Stimulated activated CD8-positive, alpha-beta memory T cell treated with anti-CD3 and anti-CD28 coated beads, Interleukin-12 subunit alpha, Interleukin-12 subunit beta, amount 100 ng/mL, for 1 hour (primary cell): Measurements from ENCODE around the gene ZSWIM3.
"Not testable (repeated sequence)": the region's sequence is repeated elsewhere in the genome, so short reads cannot be mapped to it uniquely, and the experiment has no call there.

Source experiments
- DNase-seq: peaks from one replicate; pipeline ENCODE4 v3.0.0-alpha.2; 2020; ENCODE audit warnings: low read depth

ZSWIM3 gene

DNA sequence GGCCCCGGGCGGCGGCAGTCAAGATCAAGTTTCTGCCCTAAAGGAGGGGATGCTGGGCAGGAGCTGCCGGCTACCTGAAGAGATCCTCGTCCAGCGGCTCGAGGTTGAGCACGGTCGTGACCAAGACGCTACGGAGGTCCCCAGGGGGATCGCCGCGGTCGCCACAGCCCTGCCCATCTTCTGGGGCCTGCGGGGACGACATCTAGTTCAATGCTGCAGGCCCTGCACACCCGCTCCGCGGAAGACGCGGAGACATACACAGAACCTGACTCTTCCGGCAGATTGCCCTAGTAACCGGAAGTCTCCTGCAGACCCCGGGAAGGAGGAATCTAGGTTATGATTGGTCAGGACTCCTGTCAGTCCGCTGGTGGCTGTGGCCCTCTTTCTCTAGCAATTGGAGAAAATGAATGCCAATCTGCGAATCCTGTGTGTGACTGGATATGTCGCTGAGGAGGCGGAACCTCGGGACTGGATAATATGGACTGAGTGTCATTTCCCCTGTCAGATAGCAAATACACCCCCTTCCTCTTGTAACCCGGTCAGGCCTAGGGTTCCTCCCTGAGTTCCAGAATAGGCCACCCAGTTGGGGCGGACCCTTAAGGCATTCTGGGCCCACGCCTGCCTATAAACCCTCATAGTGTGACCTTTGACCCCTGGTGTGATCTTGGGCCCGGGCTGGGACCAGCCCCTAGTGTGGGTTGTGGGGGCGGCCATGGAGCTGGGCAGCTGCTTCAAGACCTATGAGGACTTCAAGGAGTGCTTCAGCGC, at the start of gene ZSWIM3, which contains the start of gene ACOT8:
Gene ZSWIM3, plus strand, starts transcription at position 501 of the 768 bp plus-strand sequence. Its CDS starts 212 bp downstream, at position 713.
Gene ACOT8, minus strand, starts transcription at position 279 of the 768 bp plus-strand sequence. Its CDS starts 77 bp downstream, at position 202.
- DNase-seq = peak; percentile 90

DNA sequence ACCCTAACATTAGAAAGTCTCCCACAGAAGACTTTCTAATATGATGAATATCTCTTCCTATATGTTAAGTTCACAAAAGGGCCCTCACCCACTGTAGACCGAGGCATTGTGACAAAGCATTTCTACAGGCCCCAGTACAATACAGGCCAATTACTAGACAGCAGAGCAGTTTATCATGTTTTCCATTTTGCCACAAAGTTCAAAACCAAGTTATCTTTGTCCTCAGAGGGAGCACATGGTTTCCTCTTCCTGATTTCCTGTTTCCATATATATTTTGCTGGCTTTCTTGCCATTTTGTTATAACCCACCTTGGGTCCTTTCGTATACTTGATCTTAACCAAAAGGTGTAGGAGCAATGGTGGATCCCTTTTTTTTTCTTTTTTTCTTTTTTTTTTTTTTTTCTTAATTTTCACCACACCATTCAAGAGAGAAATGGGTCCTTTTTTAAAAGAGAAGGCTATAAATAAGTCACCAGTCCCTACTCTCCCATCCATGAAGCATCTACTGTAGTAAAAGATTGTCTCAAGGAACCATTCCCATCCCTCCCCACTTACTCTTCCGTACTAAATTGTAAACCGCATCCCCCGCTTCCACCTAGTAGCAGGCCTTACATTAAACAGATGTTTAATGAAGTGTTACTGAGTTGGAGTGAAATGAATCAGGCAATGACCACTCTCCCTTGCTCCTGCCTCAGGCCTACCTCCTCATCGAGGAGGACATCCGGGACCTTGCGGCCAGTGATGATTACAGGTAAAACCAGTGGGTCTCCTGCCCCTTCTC, 47.0 kb upstream of the ZSWIM3 start:
- no peak for DNase-seq

DNA sequence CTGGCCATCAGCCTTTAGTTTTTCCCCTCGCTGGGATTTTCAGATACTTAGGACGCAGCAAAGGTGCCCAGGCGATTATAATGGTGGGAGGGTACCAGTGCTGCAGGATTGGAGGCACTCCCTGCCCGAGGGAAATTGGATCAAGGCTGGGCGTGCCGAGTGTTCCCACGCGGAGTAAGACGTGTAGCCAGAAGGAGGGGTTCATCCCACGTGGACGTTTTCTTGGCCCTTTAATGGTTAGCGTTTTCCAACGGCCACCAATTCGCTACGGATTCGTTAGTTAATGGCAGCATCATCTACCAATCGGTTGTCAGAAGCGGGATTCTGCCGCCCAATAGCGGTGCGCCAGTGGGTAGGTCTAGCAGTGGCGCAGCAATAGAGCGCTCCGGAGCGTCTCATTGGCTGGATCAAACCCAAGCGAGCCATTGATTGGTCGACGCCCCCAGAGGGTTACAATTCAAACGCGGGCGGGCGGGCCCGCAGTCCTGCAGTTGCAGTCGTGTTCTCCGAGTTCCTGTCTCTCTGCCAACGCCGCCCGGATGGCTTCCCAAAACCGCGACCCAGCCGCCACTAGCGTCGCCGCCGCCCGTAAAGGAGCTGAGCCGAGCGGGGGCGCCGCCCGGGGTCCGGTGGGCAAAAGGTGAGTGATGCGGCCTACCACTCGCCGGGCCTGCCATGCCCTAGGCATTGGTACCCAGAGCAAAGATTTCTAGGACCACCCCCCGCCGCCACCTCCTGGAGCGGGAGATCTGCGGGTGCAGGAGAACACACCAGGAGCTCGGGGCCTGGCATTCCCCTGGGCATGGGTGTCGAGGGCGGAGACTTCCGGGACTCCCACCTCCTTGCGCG, 45.0 kb upstream of the ZSWIM3 start, which contains the start of gene UBE2C:
Gene UBE2C, plus strand, starts transcription at position 488 of the 849 bp plus-strand sequence. Its CDS starts 52 bp downstream, at position 540.
- peak; percentile 89 for DNase-seq

DNA sequence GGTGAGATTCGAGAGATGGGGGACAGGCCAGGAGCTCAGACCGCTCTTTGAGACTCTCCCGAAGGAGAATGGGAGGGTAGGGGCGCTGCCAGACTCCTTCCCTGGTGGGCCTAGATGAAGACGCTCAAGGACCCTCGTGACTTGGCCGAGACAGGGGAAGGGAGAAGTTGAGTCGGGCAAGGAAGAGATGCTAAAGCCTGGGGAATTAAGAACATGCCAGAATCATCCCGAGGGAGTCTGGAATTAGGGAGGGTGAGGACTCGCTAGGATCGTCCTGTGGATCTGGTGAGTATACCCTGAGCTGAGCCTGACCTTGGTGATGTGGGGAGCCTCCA, 44.4 kb upstream of the ZSWIM3 start:
- no peak for DNase-seq

DNA sequence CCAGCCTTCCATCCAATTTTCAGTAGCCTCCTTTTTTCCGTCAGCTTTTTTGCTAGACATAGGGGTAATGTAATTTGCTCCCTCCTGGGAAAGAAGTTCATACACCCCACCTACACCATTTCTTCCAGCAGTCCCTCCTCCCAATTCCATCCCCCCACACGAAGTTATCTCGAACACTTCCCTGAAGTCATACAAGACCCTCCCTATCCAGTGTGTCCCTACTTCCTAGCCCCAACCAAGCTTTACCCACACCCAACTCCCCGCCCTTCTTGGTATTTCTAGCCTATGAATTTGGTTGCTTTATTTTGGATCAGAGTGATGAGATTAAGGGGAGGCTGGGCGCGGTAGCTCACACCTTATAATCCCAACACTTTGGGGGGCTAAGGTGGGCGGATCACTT, 43.9 kb upstream of the ZSWIM3 start:
- no peak for DNase-seq

DNA sequence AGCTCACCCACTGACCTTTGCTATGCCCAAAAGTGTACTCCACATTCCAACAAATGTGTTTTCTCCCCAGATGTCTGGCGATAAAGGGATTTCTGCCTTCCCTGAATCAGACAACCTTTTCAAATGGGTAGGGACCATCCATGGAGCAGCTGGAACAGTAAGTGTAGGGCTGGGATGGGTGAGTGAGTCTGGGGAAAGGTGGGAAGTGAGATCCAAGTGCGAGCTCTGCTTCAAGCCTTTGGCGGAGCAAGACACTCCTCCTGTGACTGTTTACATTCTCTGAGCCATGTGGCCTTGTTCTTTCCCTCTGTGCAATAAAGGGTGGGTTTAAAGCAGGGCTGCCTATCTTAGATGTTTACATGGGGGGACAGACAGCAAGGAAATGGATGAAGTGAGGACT, 43.1 kb upstream of the ZSWIM3 start:
- DNase-seq = no peak

DNA sequence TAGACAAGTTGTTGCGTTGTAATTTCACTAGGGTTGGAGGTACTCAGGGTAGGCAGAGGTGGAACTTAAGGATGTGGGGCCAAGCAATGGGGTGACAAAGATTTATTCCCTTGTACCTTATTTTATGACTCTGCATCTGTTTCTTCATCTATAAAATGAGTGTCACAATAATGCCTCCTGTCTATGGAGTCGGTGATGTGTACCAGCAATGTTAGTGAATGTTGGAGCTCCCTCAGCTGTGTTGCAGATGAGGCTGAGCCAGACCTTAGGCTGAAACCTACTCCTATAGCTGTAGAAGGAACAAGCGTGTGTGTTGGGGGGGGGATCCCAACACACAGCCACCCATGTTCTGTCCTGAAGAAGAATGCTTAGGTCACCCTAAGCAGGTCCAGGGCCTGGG, 40.5 kb upstream of the ZSWIM3 start:
- no peak for DNase-seq

DNA sequence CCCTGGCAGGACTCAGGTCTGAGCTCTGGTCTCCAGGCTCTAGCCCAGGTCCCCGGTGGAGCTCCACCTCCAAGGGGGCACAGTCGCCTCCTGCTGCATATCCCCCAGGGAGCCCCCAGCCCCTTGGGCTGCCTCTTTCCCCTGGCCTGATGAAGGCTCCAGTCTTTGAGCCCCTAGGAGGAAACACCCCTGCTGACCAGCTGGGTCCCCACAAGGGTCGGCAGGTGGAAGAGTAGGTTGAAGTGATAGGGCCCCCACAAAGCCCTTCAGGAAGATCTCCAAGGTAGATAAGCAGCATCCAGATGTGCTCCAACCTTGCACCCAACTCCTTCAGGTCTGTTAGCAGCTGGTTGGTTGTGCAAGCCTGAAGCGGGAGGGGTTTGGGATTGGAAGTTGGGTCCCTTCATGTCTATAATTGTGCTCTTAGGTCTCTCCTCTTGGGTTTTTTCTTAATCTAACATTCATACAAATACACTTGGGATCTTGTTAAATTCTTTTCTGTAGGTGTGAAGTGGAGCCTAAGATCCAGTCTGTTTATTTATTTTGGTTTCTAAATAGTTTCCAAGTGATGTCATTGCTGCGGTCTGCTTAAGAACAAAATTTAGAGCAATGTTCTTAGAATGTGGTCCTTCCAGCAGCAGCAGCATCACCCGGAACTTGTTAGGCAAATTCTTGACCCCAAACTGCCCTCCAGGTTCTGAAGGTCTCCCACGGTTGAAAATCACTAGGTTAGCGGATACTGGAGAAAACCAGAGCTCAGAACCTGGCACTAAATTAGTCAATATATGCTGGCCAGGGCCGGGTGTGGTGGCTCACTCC, 39.8 kb upstream of the ZSWIM3 start:
- DNase-seq = no peak

DNA sequence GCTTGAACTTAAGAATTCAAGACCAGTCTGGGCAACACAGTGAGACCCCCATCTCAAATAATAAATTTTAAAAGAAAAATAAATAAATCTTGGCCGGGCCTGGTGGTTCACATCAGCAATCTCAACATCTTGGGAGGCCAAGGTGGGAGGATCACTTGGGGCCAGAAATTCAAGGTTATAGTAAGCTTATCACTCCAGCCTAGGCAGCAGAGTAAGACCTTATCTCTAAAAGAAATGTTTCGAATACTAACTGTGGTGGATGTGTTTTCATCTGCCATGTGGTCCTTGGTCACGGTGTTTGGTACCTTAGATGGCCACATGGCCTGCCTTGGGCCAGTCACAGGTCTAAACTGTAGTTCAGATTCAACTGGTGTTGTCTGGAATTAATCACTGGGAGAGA, 39.2 kb upstream of the ZSWIM3 start:
- DNase-seq = no peak

DNA sequence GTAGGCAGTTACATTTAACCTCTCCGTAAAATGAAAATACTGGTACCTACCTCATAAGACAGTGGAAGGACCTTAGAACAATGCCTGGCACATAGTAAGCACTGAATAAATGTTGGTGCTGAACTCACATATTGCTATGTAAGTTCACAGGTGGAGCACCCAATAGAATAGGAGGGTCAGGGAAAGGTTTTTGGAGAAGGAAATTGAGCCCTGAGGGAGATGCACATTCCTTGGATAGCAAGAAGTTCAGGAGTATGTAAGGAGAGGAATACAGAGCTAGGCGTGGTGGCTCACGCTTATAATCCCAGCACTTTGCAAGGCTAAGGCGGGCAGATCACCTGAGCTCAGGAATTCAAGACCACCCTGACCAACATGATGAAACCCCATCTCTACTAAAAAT, 37.9 kb upstream of the ZSWIM3 start:
- DNase-seq = no peak

DNA sequence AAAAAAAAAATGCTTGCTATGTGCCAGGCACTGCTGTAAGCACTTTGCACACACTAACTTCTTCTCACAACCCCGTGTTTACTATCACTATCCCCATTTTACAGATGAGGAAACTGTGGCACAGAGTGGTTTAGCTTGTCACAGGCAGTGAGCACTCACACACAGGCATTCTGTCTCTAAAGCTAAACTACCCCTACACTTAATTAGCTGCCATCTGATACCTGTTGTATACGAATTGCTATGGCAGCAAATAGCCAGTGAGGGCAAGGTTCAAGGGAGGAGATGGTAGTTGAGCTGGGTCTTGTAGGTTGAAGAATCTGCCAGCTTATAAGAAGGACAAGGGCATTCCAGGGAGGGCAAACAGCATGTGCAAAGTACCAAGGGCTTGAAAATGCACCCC, 35.5 kb upstream of the ZSWIM3 start:
- DNase-seq = no peak

DNA sequence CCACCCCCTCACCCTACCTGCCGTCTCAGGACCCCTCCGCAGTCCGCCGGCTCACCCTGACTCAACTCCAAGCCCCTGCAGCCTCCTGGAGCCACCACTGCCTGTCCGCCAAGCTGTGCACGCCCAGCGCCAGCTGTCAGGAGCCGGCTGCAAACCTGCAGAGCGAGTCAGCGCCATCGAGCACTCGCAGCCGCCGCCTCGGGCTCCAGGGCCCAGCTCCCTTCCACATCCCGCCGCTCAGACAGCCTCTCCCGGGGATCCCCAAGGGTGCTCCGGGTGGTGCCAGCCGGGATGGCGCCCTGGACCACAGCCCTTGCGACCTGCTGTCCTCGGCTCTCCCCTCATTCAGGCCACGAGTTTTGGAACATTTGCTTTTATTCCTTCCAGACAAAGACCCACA, 34.6 kb upstream of the ZSWIM3 start:
- DNase-seq = no peak

DNA sequence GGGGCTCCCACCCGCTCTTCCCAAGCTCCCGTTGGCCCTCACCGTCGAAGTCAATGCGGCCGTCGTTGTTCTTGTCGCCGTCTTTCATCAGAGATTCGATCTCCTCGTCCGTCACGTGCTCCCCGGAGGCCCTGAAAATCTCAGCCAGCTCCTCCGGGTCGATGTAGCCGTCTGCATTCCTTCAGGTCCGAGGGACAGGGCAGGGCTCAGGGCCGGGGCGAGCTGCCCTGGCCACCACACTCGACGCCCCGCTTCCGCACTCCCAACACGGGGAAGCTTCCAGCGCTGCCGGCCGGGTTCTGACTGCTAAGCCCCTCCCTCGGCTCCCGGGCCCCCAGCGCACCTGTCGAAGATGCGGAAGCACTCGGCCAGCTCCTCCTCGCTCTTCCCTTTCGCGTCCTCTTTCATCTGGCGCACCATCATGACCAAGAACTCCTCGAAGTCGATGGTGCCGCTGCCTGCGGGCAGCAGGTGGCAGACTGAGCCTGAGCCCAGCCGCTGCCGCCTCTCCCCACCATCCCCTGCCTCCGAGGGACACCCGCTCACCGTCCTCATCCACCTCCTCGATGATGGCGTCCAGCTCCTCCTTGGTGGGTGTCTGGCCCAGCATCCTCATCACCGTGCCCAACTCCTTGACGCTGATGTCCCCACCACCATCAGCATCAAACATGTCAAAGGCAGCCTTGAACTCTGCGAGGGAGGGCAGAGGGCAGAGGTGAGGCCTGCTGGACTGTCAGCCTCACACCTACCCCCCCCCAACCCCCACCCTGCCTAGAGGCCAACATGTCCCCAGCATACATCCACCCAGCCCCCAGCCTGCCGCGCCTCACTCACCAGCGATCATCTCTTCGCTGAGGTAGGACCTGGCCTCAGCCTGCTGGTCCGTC, 33.2 kb upstream of the ZSWIM3 start:
- DNase-seq = peak; percentile 24

DNA sequence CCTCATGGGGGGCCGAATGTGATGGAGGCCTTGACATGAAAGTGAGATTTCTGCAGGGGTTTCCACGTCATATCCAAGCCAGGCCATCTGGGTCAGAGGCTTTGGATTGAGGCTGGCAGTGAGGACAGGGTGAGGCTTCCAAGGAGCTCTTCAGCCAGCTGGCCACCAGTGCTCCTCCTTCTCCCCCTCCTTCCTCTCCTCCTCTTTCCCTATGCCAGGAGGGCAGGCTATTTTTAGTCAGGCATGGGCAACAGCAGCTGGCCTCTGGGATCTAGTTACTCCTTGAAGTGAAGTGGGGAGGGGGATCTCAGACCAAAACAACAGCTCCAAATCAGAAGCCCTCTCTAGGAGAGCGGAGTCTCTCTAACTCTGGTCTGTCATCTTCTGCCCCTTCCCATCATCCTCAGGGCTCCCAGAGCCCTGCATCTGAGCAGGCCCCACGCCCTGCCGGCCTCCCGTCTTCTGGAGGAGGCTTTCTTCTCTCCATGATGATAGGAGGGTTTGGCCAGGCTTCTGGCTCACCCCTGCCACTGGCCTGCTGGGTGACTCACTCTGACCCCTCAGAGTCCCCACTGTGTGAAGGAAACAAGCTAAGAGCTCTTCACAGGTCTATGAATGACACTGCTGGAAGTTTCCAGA, 30.9 kb upstream of the ZSWIM3 start:
- no peak for DNase-seq

DNA sequence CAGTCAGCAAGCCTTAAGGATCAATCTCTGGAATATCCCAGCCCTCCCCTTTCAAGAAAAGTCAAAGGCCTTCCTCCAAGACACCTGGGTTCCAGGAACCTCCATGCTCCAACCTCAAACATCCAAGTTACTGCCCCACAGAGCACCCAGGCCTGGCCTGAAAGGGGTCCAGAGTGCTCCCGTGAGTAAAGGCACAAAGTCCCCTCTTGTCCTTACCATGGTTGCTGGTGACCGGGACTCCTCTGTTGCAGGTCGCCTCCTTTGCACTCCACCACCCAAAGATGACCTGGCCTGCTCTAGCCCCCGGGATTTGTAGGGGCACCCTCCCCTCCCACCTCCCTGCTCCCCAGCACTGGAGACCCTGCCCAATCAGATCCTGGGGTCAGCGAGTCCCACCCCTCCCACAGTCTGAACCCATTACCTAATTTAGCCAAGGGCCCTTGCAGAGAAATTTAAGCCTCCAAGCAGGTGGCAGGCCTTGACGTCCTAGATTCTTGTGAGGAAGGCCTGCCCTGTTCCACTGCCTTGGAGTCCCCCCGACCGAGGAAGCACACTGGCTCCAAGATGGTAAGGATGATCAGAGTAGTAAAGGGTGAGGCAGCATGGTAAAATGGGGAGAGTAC, 30.3 kb upstream of the ZSWIM3 start, which contains the start of gene TNNC2:
Gene TNNC2, minus strand, starts transcription at position 283 of the 623 bp plus-strand sequence. Its CDS starts 64 bp downstream, at position 219.
- no peak for DNase-seq

DNA sequence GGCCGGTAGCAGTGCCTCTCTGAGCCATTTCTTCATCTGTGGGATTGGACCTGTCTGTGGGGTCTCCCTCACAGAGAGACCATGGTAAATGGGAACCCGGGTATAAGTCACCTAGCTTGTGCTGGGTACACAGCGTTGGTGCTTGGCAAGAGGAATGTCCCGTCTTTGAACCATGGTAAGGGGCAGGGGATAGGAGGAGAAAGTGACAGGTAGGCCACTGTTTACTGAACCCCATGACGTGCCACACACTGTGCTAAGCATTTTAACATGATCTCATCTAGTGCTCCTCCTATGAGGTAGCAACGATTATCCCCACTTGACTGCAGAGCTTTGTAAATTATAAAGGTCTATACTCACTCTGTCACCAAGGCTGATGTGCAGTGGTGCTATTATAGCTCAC, 29.7 kb upstream of the ZSWIM3 start:
- DNase-seq = no peak

DNA sequence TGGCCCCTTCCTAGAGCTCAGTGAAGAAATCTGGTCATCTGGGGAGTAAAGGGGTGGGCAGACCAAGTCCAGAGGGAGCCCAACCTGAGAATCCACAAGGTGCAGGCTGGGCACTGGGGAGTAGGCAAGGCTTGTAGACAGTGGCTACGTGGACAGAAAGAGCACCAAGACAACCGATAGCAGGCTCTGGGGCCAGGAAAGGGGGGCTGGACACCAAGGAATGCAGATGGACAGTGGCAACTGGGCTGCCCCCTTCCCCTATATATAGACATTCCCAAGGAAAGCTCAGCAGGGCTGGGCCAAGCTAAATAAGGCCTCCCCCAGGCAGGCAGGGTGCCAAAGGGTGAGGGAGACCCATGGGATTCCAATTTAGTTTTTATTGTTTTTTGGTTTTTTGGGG, 28.8 kb upstream of the ZSWIM3 start:
- no peak for DNase-seq

DNA sequence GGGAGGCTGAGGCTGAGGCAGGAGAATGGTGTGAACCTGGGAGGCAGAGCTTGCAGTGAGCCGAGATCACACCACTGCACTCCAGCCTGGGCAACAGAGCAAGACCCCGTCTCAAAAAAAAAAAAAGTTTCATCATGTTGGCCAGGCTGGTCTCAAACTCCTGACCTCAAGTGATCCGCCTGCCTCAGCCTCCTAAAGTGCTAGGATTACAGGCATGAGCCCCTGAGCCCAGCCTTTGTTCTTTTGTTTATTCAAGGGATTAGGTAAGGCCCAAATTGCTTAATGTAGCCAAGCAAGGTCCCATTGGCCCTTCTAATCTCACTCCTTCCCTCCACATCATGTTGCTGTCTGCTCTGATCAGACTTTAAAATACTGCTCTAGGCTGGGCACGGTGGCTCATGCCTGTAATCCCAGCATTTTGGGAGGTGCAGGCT, 27.7 kb upstream of the ZSWIM3 start:
- not testable (repeated sequence) for DNase-seq

DNA sequence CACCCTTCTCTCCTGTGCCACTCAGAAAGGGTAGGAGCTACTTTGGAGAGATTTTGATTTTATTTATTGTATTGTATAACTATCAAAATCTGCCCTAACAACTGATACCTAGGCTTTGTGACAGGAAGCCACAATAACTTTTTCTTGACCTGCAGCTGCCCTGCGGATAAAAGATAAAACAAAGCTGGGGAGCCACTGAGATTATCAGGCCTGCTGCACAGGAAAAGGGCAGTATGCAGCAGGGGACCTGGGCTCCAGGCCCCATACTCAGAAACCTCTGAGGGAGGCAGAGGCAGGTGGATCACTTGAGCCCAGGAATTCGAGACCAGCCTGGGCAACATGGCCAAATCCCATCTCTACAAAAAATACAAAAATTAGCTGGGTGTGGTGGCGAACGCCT, 24.8 kb upstream of the ZSWIM3 start:
- DNase-seq = no peak
